HG02981 (cell line): ENCODE measurements around the gene TSSK6.
"Not testable (repeated sequence)": the region's sequence is repeated elsewhere in the genome, so short reads cannot be mapped to it uniquely, and the experiment has no call there.

Source experiments
- ATAC-seq: cut with Tn5 transposase; IDR thresholded peaks from one replicate; pipeline ENCODE4 v1.9.1; 2021; ENCODE audit warnings: mild to moderate bottlenecking, moderate library complexity; ENCODE audit not compliant: unreplicated experiment

Gene TSSK6

DNA sequence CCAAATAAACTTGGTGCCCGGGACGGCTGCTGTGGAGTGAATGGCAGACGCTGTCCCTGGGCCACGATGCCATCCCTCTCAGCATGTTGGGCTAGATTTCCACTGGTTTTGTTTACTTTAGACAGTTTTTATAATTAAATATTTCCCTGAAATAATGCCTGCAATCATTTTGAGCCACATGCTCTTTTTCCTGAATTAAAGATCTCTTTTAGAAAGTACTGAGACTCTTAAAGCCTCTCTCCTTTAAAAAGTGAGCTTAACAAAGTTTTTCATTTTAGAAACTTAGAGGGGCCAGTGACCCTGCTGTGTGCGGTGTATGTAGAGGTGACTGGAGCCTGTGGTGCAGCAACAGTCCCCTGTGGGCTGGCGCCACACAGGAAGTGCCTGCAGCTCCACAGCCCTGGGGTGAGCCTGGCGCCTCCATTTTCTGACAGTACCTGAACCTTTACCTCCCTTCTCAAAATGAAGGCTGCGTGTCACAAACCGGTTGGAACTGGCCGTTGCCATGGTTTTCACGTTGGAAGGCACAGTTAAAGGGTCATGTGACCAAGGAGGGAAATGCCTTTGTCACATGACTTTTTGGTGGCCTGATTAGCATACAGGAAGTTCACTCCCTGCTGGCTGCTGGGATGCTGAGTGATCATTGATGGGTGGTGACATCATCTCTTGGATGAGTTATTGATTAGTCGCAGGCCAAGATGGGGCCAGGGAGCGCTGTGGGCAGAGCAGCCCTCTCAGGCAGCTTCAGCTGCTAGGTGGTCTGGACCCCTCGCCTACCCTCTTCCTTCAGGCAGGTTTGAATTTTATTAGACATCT is 26.3 kb downstream of the TSSK6 start:
- ATAC-seq: peak; percentile 61

DNA sequence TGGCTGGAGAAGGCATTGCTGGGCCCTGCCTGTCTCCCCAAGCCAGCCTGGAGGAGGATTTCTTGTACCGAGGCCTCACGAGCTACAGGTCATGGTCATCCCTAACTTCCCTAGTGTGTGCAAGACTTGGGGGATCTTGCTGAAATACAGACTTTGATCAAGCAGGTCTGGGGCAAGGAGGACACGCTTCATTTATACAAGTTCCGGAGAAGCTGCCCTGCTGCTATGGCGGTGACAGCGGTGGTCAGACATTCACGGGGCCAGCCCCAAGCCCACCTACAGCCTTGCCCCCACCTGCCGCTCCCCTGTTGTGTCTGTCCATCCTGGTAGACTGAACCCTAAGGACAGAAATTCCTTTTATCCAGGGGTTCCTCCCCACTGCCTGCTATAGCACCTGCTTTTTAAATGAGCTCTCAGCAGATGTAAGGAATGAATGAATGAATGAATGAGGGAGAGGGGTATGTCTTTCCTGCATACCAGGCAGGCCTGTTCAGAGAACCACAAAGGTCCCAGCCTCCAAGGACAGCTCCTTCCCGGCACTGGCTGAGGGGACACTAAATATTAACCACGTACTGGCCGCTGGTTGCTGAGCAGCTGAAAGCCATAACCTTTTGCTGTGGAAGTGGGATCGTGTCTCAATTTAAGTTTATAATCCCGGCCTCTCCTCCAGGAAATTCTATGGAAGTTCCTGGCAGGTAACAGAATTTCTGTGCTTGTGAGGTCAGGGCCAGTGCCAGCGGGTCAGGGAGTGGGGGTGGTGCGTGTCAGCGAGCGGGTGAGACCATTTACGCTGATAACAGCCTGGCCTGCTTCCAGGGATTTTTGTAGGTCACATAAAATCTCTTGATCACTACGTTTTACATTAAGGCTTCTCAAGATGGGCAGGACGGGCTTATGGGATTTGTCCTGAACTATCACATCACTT is 27.1 kb downstream of the TSSK6 start:
- ATAC-seq: no peak

DNA sequence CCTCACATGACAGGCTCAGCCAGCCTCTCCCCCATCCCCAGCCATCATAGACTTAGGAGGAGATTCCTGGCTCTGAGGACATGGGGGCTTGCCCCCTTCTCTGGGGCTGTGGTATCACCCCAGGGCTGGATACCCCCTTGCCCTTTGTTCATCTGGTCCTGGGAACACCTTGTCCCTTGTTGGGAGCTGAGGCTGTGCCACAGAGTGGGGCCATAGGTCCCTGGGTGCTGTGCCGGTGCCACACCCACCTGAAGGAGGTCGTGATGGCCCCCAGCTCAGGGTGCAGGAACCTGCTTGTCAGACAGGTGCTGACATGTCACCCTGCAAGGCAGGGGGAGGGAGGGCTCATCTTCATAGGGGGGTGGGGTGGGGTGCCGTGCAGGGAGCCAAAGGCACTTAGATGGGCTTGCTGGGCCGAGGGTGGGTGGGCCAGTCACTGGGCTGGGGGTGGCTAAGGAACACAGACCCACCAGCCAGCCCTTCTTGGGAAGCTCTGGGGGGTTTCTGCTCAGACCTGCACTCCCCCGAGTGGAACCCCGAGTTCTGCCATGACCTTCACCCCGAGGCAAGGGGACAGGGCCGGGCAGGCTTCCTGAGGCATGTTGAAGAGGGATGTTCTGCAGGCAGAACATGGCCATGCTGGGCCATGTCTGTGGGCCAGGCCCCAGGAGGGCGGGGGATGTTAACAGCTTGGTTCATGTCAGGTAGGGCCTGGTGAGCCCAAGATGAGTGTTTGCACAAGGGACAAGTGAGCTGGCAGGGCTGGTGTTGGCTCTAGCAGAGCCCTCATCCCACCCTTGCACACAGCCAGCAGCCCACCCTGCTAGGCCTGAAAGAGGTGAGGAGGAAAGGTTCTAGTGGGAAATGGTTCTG is 28.0 kb downstream of the TSSK6 start:
- no peak for ATAC-seq

DNA sequence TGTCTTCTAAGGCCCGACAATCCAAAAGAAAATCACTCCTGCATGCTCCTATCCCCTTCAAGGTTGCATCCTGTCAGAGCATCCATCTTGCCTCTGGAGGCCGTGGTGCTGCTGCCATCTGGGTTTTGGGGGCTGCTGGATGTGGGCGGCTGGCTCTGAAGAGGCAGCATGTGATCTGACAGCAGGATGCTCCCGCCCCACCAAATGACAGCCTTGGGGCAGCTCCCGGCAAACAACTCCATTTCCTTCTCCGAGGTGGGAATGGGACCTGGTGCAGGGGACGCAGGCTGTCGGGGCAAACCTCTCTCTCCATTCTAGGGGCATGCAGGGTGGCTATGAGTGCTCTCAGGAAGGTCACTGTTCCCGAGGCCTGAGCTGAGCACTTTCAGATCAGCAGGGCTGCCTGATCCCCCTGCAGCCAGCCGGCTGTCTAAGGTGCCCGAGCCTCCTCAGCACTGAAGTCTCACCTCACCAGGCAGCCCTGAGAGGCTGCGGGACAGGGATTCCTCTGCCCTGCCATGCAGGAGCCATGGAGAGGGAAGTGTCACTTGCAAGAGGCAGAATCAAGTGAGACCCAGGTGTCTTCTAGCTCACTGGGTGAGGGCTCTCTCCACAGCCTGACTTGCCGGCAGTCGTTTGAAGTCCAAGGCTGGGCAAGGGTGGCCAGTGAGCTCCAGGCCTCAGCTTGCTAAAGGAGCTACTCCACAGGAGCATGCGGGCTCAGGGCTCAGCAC is 28.8 kb downstream of the TSSK6 start:
- no peak for ATAC-seq

DNA sequence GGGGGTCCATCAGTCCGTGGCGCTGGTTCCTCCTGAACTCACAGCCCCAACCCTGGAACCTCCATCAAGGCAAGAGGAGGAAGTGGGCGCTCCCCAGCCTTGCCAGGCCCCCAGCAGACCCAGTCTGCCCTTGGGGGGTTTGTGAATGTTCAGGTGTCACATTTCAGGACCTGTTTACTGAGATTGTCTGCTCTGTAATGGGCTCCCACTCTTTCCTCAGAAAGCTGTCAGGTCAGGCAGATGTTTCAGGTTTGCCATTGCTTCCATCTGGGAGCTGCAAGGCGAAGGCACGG is 29.4 kb downstream of the TSSK6 start:
- no peak for ATAC-seq

DNA sequence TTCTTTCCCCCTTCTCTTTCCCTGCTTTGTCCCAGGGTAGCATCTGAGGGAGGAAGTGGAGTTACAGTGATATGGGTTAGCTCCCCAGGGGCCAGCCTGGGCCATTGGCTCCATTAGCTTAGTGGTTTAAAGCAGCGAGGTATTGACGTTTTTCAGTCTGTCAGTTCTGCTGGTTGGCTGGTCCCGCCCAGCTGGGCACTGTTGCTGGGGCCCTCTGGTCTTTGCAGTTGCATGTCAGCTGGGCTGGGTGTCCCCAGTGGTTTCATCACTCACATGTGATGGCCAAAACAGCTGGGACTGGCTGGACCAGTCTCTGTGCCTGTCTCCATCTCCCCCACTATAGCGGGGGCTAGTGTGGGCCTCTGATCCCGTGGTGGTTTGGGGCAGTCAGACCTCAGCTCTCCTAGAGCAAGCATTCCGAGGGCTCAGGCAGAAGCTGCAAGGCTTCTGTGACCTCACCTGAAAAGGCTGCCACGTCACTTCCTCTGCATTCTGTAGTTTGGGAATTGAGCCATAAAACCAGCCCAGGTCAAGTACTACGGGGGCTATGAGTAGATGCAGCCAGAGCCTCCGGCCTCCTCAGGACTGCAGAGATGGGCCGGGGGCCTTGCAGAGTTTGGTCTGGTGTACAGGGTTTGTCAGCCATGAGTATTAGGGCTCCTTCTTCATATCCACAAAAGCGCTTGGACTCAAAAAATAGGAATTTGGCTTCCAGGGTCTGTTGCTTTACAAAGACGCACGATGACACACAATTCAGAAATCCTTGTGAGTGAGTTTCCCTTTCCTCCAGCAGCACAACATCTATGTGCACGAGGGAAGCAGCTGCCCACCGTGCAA is 30.0 kb downstream of the TSSK6 start:
- ATAC-seq: no peak

DNA sequence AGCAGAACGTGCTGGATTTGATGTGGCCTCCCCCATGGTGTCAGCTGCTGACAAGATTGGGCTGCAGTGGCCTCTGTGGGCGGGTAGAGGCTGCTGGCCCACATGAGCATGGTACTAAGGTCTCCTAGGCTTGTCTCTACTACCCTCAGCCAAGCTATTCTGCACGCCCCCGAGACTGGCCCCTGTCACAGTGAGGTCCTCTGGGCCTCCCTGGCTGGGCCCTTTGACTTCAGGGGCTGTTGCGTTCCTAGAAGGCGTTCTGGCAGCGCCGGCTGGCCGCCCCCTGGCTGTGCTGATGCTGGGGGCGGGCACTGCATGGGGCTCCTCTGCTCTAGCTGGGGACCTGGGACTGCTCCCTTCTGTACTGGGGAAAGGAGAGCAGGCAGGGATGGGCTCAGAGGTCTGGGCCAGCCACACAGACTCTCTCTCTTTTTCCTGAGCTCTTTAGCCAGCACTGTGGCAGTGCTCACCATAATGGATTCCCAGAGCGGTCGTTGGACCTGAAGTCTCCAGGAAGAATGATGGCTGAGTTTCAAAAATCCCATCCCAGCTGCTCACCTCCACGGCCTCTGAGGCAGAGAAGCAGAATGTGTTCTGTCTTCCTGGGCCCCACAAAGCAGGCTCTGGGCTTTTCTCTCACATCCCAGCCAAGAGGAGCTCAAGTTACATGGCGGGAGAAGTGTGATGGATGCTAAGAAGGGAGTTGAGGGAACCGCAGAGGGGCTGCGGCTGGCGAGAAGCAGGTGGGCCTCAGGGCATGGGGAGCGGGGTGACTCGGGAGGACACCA is 32.3 kb downstream of the TSSK6 start:
- no peak for ATAC-seq

DNA sequence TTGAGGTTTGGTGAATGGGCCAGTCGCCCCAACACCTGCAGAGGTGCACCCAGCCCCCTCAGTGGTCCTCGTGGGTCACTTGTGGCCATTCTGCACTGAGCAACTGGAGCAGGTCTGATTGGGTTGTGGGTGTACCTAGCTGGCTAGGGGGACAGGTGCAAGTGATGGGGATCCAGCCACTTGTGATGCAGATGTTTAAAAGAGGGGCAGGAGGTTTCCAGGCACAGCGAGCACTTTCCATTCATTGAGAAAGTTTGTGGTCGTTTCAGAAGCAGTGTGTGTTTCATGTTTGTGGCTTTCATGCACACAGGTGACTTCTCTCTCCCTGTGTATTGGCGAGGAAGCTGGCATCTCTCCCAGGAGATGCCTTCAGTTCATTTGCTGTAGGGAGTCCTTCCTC is 34.7 kb downstream of the TSSK6 start:
- no peak for ATAC-seq

DNA sequence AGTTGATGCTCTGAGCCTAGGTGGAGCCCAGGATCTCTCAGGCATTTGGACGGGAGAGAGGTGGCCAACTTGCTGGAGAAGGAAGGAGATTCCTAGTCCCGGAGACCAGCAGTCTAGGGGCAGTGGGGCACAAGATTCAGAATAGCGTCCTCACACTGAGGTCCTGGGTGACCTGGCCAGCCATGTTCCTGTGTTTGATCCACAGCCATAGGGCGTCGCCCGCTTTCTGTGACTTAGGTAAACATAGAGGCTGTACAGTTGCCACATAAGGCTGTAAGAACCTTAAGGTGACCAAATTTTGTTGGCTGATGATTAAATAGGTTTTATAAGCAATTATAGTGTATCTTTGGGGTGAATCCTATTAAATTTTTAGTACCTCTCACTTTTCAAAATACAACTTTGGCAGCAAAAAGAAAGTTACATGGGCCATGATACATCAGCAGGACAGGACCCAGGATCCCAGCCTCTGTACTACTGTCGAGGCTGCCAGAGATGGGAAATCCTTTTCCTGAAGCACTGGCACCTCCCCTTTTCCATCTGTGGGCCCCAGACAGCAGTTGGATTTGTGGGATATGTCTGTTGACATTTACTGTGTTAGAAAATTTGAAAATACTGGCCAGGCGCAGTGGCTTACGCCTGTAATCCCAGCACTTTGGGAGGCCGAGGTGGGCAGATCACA is 37.5 kb downstream of the TSSK6 start:
- ATAC-seq: no peak

DNA sequence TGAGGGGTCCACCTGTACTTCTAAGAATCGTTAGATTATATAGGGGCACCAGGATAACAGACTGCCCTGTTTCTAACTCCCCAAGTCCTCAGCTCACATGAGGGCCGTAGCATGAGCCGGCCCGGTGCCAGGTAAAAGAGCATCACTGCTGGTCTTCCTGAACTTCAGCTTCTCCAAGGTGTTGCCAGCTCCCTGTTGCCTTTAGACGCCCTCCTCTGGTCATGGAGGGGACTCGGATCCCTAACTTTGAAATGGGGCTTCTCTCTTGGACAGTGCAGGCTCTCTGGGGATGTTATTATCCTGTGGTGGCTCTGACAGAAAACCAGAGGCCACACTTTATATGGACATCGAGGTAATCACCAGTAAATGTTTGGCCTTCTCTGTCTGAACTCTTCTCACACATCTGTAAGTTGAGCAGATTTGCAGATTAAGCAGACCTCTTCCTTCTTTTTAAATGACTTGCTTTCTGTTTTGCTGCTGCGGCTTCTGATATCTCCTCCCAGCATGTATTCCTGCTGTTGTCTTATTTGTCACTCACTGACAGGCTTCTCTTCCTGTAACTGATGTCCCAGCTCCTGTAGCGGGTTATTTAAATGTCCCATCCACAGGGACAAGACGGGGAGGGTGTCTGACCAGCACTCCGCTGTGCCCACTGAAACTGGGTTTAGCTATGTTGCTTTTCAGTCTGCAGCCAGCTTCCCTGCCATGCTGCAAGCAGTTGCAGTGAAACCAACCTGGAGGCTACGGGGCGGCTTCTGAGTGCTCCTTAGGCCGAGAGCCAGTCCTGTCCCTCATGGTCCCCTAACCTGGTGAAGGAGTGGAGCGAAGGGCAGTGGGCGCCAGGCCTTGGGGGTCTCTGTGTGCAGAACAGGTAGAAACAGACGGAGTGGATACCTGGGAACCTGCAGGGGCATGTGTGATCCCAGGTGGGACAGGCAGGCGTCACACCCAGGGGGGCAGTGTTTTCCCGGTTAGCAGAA is 39.2 kb downstream of the TSSK6 start:
- no peak for ATAC-seq

DNA sequence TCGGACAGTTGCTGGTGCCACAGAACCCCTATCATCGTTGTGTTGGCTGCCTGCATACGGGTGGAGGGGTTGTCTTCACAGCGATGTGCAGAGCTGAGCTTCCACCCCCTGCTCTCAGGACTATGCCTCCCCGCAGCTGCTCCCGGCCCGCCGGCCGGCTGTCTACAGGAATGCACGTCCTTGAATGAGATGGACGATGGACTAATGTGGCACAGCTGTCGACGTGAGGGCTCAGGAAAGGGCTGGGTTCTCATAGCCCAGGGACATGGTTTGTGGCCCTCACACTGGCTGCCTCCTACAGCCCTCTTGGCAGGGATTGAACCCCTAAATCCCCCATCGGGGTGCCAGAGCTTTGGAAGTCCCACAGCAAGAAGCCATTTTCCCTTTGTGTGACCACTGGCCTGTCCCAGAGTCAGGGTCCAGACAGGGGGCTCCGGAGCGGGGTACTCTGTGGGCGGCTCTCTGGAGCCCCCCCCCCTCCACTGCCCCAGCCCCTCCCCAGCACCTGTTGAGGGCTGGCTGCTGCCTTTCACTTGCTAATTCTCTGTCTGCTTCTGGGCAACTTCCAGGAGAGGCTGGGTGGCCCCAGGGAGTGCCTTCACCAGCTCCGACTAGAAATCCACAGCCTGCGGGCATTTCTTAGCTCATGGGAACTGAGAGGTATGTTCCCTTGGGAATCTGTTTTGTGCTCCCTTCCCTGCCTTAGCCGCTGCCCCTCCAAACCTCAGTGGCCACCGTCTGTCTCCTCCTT is 40.2 kb downstream of the TSSK6 start:
- ATAC-seq: no peak

DNA sequence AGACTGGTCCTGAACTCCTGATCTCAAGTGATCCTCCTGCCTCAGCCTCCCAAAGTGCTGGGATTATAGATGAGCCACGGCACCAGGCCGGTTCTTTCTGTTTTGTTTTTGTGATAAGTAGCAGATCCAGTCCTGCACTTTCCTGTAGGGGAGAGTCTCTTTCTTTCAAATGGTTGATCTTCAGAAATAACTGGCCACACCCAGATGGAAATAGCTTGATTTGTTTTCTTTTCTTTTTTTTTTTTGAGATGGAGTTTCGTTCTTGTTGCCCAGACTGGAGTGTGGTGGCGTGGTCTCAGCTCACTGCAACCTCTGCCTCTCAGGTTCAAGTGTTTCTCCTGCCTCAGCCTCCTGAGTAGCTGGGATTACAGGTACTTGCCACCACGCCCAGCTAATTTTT is 43.2 kb downstream of the TSSK6 start:
- not testable (repeated sequence) for ATAC-seq

DNA sequence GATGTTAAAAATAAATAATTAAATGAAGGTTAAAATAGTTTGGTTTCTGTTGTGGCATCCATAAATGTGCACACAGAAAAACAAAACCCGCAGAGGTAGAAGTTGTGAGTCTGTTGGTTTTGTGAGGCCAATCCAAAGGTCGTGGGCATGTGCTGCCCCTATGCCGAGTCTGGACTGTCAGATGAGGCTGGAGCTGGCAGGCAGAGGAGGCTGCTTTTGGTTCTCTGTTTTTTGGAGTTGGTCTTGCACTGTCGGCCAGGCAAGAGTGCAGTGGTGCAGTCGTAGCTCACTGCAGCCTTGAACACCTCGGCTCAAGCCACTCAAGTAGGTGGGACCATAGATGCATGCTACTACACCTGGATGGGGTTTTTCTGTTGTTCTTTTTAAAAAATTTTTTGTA is 43.7 kb downstream of the TSSK6 start:
- no peak for ATAC-seq

DNA sequence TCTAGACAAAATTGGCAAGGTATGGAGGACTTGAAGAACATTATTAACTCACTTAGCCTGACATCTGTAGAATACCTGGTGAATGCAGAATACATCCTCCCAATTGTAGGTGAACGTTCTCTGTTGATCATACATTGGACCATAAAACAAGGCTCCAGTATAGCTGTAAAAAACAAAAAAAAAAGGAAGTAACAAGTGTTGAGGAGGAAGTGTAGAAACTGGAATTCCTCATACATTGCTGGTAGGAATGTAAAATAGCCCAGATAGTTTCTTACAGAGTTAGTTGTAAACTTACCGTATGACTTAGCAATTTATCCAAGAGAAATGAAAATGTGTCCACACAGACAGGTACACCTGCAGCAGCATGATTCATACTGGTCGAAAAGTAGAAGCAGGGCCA is 44.8 kb downstream of the TSSK6 start:
- no peak for ATAC-seq

DNA sequence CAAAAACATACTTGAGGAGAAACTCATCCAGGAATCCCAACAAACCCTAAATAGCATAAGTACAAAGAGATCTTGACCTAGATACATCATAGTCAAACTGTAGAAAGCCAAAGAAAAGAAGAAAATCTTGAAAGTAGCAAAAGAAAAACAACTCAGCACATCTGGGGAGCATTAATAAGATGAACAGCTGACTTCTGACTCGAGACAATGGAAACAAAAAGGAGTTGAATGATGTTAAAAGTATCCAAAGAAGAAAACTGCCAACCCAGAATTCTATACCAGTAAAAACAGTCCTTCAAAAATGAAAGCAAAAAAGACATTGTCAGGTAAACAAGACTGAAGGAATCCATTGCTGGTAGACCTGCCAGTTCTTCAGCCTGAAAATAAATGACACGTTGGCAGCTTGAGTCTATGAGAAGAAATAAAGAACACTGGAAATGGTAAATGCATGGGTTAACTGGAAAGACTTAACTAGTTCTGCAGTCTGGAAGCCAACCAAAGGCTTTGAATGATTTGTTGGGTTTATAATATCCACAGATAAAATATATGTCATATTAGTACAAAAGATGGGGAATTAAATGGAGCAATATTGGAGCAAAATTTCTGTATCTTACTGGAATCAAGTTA is 46.8 kb downstream of the TSSK6 start:
- no peak for ATAC-seq

DNA sequence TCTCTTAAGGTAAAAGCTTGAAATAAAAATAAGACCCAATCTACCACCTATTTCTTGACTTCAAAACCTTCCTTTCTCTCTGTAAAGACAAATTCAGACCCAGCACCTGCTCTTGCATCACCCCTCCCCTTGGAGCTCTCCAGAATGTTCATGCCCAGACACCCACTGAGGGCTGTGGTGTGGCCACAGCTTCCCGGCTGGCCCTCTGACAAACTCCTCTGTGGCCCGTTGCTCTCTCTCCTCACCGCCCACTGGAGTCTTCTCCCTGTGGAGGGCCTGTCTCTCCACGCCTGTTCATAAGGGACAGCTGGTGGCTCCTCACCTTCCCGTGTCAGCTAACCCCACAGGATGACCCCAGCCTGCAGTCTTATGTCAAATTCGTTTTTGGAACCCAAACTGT is 49.1 kb downstream of the TSSK6 start:
- no peak for ATAC-seq
